ENCODE results near the gene MT1G.

DNA sequence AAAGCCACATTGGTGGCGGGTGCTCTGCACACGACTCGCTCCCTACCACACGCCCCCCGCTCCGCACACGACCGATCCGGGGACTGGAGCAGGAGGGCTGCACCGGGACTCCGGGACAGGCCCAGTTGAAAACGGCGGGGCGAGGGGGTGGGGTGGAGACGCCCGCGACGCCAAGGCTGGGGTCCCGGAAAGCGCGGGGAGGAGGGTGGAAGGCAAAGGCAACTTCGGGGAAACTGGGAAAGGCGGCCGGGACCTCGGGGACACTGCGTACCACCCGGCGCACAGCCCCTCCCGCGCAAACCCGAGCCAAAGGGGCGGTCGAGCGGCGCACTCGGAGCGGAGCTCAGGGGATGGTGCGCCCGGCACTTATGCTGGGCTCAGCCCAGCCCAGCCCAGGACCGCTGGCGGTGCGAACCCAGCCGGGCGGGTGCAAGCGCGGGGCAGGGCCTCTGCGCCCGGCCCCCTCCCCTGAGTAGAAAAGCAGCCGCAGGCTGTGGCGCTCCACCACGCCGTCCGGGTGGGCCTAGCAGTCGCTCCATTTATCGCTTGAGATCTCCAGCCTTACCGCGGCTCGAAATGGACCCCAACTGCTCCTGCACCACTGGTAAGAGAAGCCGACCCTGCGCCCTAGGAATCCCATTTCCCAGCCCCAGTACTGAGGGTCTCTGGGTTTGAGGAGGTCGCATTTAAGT, 35.6 kb downstream of the MT1G start, which contains the start of gene MT1M:
- no peak for TF ChIP-seq FOXK2 (IDR thresholded peaks at IDR 0.05)
- TF ChIP-seq FOXM1 (IDR thresholded peaks at IDR 0.05; ENCODE audit: borderline replicate concordance): no peak
- no peak for TF ChIP-seq TARDBP (IDR thresholded peaks at IDR 0.05)
- no peak for TF ChIP-seq ELF4 (IDR thresholded peaks at IDR 0.05)
- TF ChIP-seq PKNOX1 (IDR thresholded peaks at IDR 0.05): no peak
- no peak for TF ChIP-seq HDGF (IDR thresholded peaks at IDR 0.05; ENCODE audit: borderline replicate concordance)
- no peak for TF ChIP-seq SP1 (IDR thresholded peaks at IDR 0.05)
- no peak for TF ChIP-seq BHLHE40 (IDR thresholded peaks at IDR 0.05; ENCODE audit: borderline replicate concordance)
- no peak for TF ChIP-seq NFRKB (IDR thresholded peaks at IDR 0.05)
- no peak for TF ChIP-seq ZNF384 (IDR thresholded peaks at IDR 0.05)

Data from HEK293T (cell line).